Endothelial cell of umbilical vein (primary cell): ENCODE measurements around the gene PROK1.

Source experiments
- CTCF ChIP-seq, 2 donors: IDR thresholded peaks; 1 replicate in 1 of 2; 2 replicates in 1 of 2; pipeline ENCODE4 v1.5.1; 2011; ENCODE audit warnings: low read length in 2 of 2, mild to moderate bottlenecking in 2 of 2, moderate library complexity in 2 of 2, control low read depth in 1 of 2, inconsistent platforms in 1 of 2, low read depth in 1 of 2; ENCODE audit not compliant: insufficient read depth in 1 of 2; ENCODE audit errors: extremely low read depth in 1 of 2
- EZH2 ChIP-seq: IDR thresholded peaks from 2 replicates; pipeline ENCODE4 v1.6.1; 2012; ENCODE audit warnings: borderline replicate concordance, low read depth, mild to moderate bottlenecking, moderate library complexity, low read length, inconsistent platforms; ENCODE audit not compliant: severe bottlenecking
- POLR2A ChIP-seq: IDR thresholded peaks from 2 replicates; pipeline ENCODE4 v1.6.1; 2012; ENCODE audit warnings: low read depth, mild to moderate bottlenecking, control low read depth, low read length
- POLR2AphosphoS5 ChIP-seq: IDR thresholded peaks from 2 replicates; pipeline ENCODE4 v1.6.1; 2012; ENCODE audit warnings: low read depth, mild to moderate bottlenecking, control low read depth, low read length, moderate library complexity; ENCODE audit not compliant: insufficient read depth

DNA sequence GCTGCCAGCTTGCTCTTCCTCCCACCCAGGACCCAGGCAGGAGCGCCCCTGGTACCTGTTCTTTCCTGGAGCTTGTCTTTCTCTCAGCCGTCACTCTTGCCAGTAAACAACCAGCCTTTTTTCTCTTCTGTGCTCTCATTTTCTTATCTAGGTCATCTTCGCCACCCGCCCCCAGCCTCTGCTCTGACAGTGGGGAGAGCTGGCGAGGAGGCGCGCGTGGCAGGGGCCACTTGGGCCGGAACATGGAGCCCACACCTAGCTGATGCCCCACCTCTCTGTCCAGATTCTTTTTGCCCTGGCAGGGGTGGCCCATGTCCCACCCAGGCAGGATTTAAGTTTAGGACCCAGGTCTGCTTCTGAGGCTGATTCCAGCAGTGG is 32.3 kb downstream of the PROK1 start:
- TF ChIP-seq CTCF (IDR thresholded peaks at IDR 0.05; ENCODE audit: extremely low read depth in 1 of 2, insufficient read depth in 1 of 2, low read depth in 1 of 2, low read length in 2 of 2) = no peak
- TF ChIP-seq POLR2AphosphoS5 = no peak
- TF ChIP-seq EZH2 = no peak
- no peak for TF ChIP-seq POLR2A
